Fibroblast of upper back skin (primary cell): Measurements from ENCODE around the gene CENPH.
"Not testable (repeated sequence)": the region's sequence is repeated elsewhere in the genome, so short reads cannot be mapped to it uniquely, and the experiment has no call there.

Experiments
- DNase-seq: peaks from one replicate; pipeline ENCODE4 v3.0.0-alpha.2; 2013

CENPH gene

DNA sequence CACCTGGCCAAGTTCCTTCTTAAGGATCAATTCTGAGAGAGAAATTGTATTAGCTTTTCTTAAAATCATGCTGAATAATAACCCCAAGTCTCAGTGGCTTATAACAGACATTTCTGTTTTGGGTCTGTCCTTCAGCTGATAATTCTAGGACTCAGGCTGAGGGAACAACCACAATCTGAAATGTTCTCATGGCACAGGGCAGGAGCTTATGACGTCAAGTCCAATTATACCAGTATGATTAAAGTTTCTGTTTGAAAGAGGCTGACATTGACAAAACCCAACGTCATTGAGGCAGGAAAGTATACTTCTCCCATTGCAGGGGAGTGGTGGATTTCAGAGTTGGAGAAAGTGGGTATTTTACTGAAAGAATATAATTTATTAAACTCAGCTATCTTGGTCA, 21.8 kb downstream of the CENPH start:
- no peak for DNase-seq

DNA sequence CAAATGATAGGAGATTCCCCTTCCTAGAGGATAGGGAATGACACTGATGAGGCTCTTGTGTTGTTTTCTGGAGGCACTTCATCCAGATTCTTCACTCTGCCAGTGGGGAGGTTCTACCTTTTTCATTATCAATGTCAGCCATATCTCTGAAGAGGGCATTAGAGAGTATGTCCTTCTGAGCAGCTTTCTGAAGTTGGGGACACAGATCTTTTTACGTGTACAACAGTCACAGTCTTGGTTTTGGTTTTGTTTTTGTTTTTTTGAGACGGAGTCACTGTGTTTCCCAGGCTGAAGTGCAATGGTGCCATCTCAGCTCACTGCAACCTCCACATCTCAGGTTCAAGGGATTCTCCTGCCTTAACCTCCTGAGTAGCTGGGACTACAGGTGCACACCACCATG, 22.6 kb downstream of the CENPH start:
- no peak for DNase-seq

DNA sequence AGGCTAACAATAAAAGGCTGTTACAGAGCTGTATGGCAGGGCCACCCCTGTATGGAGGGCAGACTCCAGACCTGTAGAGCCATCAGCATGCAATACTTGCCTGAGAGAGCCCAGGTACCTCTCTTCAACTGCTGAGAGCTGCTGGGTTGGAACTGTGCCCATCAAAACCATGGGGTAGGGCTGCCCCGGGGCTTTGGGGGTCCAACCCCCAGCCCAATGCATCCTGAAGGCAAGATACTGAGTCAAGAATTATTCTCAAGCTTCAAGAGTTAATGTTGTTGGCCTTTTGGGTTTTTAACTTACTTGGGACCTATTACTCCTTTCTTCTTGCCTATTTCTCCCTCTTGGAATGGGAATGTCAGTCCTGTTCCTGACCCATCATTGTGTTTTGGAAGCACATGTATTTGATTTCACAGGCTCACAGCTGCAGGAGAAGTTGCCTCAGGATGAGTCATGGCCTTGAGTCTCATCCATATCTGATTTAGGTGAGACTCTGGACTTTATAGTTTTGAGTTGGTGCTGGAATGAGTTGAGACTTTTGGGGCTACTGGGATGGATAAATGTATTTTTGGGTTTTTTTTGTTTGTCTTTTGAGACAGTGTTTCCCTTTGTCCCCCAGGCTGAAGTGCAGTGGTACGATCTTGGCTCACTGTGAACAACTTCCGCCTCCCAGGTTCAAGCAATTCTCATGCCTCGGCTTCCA, 24.3 kb downstream of the CENPH start:
- peak; percentile 76 for DNase-seq

DNA sequence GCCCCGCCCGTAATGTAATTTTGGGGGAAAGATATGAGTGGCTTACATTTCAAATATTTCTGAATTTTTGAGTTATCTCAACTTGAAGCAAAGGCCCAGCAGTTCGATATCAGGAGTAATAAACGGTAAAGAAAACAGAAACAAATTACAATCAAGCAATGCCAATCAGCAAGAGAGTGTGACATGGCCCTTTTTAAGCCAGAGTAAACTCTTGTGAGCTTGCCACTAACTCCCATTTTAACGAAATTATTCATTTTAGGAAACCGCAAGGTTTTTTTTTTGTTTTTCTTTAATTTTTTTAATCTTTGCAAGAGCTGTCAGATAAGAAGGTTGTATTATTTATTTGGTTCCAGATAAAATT, 27.7 kb downstream of the CENPH start:
- no peak for DNase-seq

DNA sequence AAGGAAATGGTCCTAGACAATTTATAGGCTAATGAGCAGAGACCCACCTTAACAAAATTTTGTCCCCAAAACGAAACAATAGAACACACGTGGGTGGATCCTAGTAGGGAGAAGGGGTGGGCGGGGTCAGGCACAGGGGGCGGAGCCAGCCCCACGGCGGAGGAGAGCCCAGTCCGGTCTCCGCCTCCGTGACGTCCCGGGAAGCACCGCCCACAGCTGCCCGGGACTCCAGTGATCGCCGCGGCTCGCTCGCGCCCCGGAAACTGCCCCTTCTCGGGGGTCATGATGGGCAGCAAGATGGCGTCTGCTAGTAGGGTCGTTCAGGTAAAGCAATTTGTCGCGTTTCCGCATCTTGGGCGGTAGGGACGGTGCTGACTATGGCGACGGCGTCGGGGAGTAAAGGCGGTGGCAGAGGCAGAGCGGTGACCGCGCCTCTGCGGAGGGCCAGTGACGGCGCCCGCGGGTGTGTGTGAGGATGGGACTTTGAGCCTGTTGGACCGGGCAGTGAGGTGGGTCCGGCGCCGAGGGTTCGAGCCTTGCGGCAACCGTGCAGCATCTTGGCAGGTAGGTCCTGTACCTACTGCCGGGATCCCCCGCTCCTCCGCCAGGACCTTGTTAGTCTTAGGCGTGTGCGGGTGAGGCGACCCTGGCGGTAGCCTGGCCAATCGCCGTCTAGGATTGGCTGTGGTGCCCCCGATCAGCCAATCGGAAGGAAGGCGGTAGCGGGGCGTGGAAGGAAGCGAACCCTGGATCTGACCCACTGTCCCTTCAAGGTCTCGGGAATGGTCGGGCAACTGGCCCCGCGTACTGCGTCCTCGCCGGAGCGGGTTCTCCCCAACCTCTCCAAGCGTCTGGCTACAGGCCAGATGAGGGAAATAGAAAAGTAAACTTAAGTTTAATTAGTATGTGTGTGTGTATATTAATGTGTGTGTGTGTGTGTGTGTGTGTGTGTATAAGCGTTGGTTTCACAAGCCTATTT, 28.5 kb downstream of the CENPH start:
- DNase-seq, result peak; percentile 90

DNA sequence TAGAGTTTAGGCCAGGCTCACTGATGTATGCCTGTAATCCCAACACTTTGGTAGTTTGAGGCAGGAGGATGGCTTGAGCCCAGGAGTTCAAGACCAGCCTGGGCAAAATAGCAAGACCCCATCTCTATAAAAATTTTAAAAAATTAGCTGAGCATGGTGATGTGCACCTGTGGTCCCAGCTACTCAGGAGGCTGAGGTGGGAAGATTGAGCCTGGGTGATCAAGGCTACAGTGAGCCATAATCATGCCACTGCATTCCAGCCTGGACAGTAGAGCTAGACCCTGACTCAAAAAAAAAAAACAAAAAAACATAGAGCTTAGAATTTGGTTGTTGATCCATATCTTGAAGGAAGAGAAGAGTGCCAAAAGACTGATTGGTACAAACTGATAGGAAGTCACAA, 30.6 kb downstream of the CENPH start:
- DNase-seq, result no peak

DNA sequence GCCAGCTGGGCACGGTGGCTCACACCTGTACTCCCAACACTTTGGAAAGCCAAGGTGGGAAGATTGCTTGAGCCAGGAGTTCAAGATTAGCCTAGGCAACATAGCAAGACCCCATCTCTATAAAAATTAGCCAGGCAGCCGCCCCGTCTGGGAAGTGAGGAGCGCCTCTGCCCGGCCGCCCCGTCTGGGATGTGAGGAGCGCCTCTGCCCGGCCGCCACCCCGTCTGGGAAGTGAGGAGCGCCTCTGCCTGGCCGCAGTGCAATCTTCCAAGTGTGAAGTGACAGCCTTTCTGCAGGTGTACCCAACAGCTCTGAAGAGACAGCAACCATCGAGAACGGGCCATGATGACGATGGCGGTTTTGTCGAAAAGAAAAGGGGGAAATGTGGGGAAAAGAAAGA, 31.0 kb downstream of the CENPH start:
- not testable (repeated sequence) for DNase-seq

DNA sequence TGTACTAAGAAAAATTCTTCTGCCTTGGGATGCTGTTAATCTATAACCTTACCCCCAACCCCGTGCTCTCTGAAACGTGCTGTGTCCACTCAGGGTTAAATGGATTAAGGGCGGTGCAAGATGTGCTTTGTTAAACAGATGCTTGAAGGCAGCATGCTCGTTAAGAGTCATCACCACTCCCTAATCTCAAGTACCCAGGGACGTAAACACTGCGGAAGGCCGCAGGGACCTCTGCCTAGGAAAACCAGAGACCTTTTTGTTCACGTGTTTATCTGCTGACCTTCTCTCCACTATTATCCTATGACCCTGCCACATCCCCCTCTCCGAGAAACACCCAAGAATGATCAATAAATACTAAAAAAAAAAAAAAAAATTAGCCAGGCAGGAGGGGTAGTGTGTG, 31.4 kb downstream of the CENPH start:
- not testable (repeated sequence) for DNase-seq

DNA sequence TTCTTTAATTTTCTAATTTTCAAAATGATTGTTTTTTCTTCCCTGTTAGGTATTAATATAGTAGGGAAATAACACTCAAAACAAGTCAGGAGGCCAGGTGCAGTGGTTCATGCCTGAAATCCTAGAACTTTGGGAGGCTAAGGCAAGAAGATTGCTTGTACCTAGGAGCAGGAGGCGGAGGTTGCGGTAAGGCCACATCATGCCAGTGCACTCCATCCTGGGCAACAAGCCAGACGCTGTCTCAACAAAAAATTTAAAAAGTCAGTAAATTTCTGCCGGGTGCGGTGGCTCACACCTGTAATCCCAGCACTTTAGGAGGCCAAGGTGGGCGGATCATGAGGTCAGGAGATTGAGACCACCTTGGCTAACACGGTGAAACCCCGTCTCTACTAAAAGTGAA, 35.1 kb downstream of the CENPH start:
- no peak for DNase-seq

DNA sequence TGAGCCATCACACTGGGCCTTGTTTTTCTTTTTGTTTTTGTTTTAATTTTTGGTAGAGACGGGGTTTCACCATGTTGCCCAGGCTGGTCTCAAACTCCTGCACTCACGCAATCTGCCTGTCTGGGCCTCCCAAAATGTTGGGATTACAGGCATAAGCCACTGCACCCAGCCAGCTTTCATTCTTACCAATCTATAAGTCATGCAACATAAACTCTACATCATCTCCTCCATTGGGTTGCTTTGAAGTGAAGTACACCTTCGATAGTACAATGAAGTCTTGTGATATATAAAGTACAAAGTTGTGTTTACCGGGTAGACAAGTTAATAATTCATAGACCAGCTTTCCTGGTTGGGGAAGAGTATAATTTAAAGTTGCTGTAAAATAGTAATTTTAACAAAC, 36.5 kb downstream of the CENPH start:
- DNase-seq, result no peak

DNA sequence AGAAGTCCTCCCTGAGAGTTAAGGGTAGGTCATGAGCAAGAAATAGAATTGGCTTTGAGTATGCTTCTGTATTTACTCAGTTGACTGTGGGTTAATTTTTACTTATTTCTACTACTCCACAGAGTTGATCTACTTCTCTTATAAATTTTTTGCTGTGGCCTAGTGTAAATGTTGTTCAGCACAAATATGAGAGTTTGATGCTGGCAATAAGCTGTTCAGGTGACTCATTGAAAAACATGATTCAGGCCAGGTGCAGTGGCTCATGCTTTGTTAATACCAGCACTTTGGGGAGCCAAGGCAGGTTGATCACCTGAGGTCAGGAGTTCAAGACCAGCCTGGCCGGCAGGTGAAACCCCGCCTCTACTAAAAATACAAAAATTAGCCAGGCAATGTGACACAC, 40.8 kb downstream of the CENPH start:
- no peak for DNase-seq

DNA sequence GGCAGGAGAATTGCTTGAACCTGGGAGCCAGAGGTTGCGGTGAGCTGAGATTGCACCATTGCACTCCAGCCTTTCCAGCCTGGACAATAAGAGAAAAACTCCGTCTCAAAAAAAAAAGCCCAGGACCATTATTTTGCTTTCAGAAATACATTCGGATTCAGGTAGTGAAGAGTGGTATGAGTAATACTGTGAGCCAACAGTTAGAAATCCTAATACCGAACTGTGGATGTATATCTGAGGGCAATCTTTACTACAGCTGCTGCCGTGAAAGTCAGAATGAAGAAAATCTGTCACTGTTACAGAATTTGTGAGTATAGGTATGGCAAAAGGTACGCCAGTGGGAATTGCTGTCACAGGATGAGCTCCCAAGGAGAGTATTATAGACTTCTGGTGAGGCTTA, 41.9 kb downstream of the CENPH start:
- DNase-seq, result no peak

DNA sequence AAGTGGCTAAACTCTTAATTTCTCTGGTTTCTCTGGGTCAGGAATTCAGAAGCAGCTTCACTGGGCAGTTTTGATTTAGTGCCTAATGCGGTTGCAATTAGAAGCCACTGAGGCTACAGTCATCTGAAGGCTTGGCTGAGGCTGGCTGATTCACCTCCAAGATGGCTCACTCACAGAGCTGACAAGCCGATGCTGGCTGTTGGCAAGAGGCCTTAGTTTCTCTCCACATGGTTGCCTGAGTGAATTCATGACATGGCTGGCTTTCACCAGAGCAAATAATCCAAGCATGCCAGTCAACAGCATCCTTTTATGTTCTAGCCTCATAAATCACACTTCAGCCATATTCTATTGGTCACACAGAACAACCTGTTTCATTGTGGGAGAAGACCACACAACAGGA, 42.5 kb downstream of the CENPH start:
- peak; percentile 55 for DNase-seq

DNA sequence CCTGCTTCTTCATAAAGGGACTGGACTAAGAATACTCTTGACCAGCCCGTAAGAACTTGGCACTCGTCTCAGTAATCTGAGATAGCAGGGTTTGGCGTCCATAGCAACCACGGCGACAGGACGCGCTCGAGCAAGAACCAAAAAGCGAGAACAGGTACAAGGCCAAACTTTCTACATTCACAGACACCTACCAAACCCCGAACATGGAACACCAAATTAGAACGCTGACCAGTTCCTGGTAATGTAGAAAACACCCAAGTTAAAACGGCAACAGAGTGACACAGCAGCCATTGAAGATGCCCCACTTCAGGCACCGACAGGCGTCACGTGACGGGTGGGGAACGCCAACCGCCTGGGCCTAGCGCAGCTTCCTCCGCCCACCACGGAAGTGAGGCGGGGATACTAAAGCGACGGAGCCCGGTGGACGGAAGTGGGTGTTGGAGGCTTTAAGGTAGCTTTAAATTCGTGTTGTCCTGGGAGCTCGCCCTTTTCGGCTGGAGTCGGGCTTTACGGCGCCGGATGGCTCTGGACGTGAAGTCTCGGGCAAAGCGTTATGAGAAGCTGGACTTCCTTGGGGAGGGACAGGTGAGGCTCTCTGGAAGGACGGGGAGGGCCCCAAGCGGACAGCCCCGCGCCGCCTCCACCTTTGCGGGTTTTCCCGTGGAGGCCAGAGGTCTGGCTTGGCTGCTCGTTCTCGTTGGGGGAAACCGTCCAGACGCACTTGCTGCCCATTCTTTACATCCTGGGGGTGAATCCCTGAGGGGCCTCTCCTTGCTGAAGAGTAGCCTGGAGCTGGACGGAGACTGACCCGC, 45.3 kb downstream of the CENPH start, which contains the start of gene CDK7:
Gene CDK7, plus strand, starts transcription at position 430 of the 812 bp plus-strand sequence. Its CDS starts 90 bp downstream, at position 520.
- DNase-seq, result peak; percentile 88

DNA sequence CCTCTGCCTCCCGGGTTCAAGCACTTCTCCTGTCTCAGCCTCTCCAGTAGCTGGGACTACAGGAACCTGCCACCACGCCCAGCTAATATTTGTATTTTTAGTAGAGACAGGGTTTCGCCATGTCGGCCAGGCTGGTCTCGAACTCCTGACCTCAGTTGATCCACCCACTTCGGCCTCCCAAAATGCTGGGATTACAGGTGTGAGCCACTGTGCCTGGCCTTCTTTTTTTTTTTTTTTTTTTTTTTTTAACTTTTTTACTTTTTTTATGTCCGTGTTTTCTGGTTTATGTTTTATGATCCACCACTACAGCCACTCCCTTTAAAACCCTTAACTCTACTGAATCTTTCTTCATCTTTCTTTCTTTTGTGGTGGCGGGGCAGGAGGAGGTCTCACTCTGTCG, 47.4 kb downstream of the CENPH start:
- DNase-seq, result not testable (repeated sequence)

DNA sequence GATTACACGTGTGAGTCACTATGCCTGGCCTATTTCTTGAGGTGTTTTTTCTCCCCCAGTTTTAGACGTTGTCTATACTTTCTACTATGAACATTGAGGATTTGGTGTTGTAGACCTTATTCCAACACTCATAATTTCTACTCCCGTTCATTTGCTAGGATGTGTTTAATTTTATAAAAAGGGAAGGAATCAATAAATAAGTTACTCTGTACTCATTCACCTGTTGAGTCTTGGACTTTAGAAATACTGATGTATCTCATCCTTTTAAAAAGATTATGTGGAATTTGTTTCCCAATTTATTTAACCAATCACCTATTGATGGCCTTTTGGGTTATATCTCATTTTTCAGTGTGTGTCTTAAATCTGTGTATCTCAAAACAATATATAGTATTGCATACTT, 48.5 kb downstream of the CENPH start:
- DNase-seq, result no peak

DNA sequence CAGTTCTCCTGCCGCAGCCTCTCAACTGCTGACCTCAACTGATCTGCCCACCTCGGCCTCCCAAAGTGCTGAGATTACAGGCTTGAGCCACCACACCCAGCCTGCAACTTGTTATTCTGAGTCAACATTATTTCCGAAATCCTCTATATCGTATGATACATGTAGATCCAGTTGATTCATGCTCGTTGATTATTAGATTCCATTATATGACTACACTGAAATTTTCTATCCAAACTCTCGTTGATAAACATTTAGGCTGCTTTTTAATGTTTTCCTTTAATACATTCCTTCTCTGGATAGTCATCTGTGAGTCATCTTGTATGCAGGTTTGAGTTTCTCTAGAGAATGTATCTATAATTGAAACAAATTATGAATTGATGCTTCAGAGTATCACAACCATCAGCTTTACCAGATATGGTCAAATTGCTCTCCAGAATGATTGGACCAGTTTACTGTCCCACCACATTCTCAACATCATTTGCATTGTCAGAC, 49.4 kb downstream of the CENPH start:
- DNase-seq, result peak; percentile 89

DNA sequence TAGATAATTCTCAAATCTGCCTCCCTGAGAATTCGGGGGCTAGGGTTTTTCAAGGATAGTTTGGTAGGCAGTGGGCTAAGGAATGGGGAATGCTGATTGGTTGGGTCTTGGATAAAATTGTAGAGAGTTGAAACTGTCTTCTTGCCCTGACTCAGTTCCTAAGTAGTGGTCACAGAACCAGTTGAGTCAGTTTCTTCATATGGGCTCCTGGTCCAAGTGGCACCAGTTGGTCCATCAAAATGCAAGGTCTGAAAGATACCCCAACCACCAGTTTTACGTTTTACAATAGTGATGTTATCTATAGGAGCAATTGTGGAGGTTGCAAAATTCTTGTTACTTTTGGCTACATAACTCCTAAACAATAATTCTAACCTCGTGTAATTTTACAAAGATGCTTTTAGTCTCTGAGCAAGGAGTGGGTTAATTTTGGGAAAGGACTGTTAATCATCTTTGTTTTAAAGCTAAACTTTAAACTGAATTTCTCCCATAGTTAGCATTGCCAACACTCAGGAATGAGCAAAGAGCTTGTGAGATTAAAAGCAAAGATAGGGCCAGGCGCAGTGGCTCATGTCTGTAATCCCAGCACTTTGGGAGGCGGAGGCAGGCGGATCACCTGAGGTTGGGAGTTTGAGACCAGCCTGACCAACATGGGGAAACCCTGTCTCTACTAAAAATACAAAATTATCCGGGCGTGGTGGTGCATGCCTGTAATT, 53.0 kb downstream of the CENPH start:
- DNase-seq, result no peak

DNA sequence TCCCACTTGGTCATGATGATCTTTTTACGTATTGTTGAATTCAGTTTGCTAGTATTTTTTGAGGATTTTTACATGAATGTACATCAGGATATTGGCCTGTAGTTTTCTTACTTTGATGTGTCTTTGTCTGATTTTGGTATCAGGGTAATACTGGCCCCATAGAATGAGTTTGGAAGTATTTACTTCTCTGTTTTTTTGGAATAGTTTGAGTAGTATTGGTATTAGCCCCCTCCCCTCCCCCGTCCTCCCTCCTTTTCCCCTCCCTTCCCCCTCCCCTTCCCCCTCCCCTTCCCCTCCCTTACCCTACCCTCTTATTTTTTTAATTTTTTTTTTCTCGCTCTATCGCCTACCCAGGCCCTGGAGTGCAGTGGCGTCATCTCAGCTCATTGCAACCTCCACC, 55.6 kb downstream of the CENPH start:
- DNase-seq, result no peak

DNA sequence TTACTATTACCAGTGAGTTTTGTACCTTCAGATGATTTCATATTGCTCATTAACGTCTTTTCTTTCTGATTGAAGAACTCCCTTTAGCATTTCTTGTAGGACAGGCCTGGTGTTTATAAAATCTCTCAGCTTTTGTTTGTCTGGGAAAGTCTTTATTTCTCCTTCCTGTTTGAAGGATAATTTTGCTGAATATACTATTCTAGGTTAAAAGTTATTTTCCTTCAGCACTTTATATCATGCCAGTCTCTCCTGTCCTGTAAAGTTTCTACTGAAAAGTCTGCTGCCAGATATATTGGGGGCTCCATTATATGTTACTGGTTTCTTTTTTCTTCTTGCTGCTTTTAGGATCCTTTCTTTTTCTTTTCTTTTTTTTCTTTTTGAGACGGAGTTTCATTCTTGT, 58.6 kb downstream of the CENPH start:
- DNase-seq, result no peak

DNA sequence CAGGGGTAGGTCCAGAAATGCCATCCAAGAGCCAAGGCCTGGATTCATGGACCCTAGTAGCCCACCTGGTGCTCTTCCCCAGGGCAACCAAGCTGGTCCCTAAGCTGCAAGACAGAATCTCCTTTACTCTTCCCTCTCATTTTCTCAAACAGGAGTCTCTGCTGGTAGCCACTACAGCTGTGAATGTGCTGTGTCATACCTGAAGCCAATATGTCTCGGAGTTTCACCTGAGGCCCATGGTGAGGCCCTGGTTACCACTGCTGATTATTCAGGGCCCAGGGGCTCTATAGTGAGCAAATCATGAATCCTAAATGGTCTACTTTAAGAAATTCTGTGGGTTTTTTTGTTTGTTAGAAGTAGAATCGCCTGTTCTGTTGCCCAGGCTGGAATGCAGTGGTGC, 61.2 kb downstream of the CENPH start:
- DNase-seq, result no peak

DNA sequence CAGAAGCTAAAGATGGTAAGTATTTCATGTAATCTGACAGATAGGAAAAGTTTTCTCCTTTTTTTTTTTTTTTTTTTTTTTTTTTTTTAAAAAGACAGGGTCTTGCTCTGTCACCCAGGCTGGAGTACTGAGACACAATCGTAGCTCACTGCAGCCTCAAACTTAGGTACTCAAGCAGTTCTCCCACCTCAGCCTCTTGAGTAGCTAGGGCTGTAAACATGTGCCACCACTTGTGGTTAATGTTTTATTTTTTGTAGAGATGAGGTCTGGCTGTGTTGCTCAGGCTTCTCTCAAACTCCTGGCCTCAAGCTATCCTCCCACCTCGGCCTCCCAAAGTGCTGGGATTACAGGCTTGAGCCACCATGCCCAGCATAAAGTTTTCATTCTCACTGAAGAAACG, 63.1 kb downstream of the CENPH start:
- no peak for DNase-seq
